Measurements from ENCODE around the gene HTR2C. TPM values are rescaled to one million over a fixed set of nuclear protein-coding genes. Genes with fewer than 3 reads are reported as not detected.

HTR2C gene
- total and polyA plus RNA-seq, 2 of the 4 experiments (the other 2 are of a cell fraction) = not detected

DNA sequence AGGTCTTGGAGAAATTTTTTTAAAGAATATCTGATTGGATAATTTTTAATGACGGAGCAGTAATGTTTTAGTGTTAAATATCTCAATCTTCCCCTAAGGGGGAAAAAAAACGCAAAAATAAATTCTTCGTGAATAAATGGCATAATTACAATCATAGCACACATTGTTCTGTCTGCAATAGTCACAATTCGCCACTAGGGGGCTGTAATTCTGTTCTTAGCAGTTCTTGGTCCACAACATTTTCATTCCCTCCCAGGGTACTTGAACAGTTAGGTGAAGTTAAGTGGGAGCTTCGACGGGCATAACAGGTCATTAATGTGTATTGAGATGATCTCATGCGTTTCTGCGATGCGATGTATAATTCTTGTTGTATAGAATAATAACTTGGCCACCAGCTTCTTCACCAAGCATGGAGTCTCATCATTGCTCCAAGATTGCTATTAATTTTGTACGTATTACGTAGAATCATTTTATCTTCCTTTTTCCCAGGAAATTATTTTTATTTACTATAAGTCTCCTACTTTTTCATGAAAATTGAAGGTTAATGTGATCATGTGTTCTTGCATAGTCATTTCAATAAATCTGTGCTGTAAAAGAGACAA, 27.2 kb downstream of the HTR2C start:
- H4K5ac ChIP-seq (ENCODE audit: low read depth, low read length) = no peak overlapping the region
- no peak overlapping the region for H2AK9ac ChIP-seq (replicated peaks; ENCODE audit: low read depth, low read length, poor library complexity)
- H4K91ac ChIP-seq (ENCODE audit: insufficient read depth, low read depth, low read length) = no peak overlapping the region
- ATAC-seq (ENCODE audit: low read depth) (peak; percentile 59), DNase-seq (peak; percentile 35)
- H3K4me1 ChIP-seq (ENCODE audit: control insufficient read depth, insufficient read depth, low read length) = no peaks in the 10 kb centered on the region
- no peak overlapping the region for H3K4me2 ChIP-seq (ENCODE audit: low read depth, low read length)
- no peak overlapping the region for H3K18ac ChIP-seq (ENCODE audit: low read depth, low read length)
- H3K9me1 ChIP-seq (ENCODE audit: insufficient read depth, low read length) = no peaks in the 10 kb centered on the region
- H2AK5ac ChIP-seq (ENCODE audit: low read depth, low read length) = no peak overlapping the region
- CTCF ChIA-PET = interaction anchor here (0.7 to 1.6 kb wide), 3 partner anchors 10 to 536 kb away, joined by 3 to 7 read pairs (median 4); no protein-coding TSS in a partner anchor
- TF ChIP-seq MXI1 (IDR thresholded peaks at IDR 0.05; ENCODE audit: borderline replicate concordance, low read depth, low read length) (no peak), SMC3 (IDR thresholded peaks at IDR 0.05; ENCODE audit: low read depth, low read length) (peak; percentile 37; the same call in 1 of the 2 replicates), CEBPB (IDR thresholded peaks at IDR 0.05; ENCODE audit: low read depth, low read length) (no peak), RAD21 (IDR thresholded peaks at IDR 0.05; ENCODE audit: low read length) (peak; percentile 30; the same call in 1 of the 2 replicates)
- TF ChIP-seq, protein P1, sequence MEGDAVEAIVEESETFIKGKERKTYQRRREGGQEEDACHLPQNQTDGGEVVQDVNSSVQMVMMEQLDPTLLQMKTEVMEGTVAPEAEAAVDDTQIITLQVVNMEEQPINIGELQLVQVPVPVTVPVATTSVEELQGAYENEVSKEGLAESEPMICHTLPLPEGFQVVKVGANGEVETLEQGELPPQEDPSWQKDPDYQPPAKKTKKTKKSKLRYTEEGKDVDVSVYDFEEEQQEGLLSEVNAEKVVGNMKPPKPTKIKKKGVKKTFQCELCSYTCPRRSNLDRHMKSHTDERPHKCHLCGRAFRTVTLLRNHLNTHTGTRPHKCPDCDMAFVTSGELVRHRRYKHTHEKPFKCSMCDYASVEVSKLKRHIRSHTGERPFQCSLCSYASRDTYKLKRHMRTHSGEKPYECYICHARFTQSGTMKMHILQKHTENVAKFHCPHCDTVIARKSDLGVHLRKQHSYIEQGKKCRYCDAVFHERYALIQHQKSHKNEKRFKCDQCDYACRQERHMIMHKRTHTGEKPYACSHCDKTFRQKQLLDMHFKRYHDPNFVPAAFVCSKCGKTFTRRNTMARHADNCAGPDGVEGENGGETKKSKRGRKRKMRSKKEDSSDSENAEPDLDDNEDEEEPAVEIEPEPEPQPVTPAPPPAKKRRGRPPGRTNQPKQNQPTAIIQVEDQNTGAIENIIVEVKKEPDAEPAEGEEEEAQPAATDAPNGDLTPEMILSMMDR (conservative IDR thresholded peaks at IDR 0.05; ENCODE audit: low read depth, low read length) = peak; percentile 65
- WGBS, 2 experiments (ENCODE audit: extremely low coverage in 2 of 2, insufficient read length in 1 of 2) = no CpG with 5 or more reads among the region's 11 CpGs
- no peak overlapping the region for H3K4me3 ChIP-seq (ENCODE audit: insufficient read depth, low read depth, low read length)
- H2AFZ ChIP-seq (replicated peaks; ENCODE audit: low read length, poor library complexity) = no peak overlapping the region
- H4K8ac ChIP-seq (ENCODE audit: low read depth in 2 of 2, low read length in 2 of 2) = no peak overlapping the region
- BruUV-seq (replicated peaks) = no TSS peak
- H2BK20ac ChIP-seq (ENCODE audit: low read depth, low read length) = no peak overlapping the region
- intact Hi-C loops (cut with micrococcal nuclease) (loop anchor here (1.0 kb wide), 2 partner anchors 348 to 536 kb away; no protein-coding TSS in a partner anchor), in situ Hi-C loops (cut with MboI; ENCODE audit: low sequenced_read_pairs) (loop anchor here (25.0 kb wide), 1 partner anchor 526 kb away; no protein-coding TSS in a partner anchor), dilution Hi-C loops (cut with HindIII; ENCODE audit: low sequenced_read_pairs, unreplicated experiment) (no loop called here)
- no peak overlapping the region for H2BK5ac ChIP-seq (ENCODE audit: low read depth, low read length, poor library complexity, severe bottlenecking)
- H4K20me1 ChIP-seq (ENCODE audit: insufficient read depth, low read length) = no peaks in the 10 kb centered on the region
- H3K79me1 ChIP-seq (ENCODE audit: low read depth in 1 of 2, low read length in 2 of 2) = no peaks in the 10 kb centered on the region
- no peak overlapping the region for H3K14ac ChIP-seq (replicated peaks; ENCODE audit: low read depth, low read length)
- POLR2A ChIA-PET (ENCODE audit: unreplicated experiment) = no interaction called here
- no peak overlapping the region for H2BK15ac ChIP-seq (ENCODE audit: low read depth, low read length)
- no peaks in the 10 kb centered on the region for H3K27me3 ChIP-seq (ENCODE audit: control insufficient read depth, insufficient read depth, low read length)
- no peak overlapping the region for H3K4ac ChIP-seq (ENCODE audit: low read depth, low read length)
- no peaks in the 10 kb centered on the region for H3K36me3 ChIP-seq (ENCODE audit: control insufficient read depth, insufficient read depth, low read length)
- H3K56ac ChIP-seq (ENCODE audit: extremely low read depth, insufficient read depth, low read length) = no peak overlapping the region
- no peak overlapping the region for H3K27ac ChIP-seq (ENCODE audit: insufficient read depth, low read length)
- no peak overlapping the region for H2BK120ac ChIP-seq (ENCODE audit: low read depth, low read length)
- H3K9me3 ChIP-seq (ENCODE audit: control insufficient read depth, insufficient read depth, low read length) = no peaks in the 10 kb centered on the region
- no peak overlapping the region for H3K9ac ChIP-seq (ENCODE audit: low read depth, low read length)
- H3K23ac ChIP-seq (ENCODE audit: low read depth, low read length) = no peak overlapping the region
